Thoracic aorta (tissue), 2 donors: ENCODE measurements around the gene ADCY2. TPM values are rescaled to one million over a fixed set of nuclear protein-coding genes. Genes with fewer than 3 reads are reported as not detected.

ENCODE experiments used
- ATAC-seq: fragments of 150-250 bp; one replicate; pipeline ENCODE4 v1.8.0; 2017; ENCODE audit warnings: low read depth; ENCODE audit not compliant: insufficient number of reproducible peaks, low FRiP score
- DNase-seq: peaks from one replicate; pipeline ENCODE4 v3.0.0-alpha.2; 2020; ENCODE audit warnings: low spot score
- H3K27ac ChIP-seq, 2 donors: fragments of 200-600 bp; sonication (generic); 1 replicate in 1 of 2; 2 replicates in 1 of 2; pipeline ENCODE4 v1.5.1; 2016; ENCODE audit warnings: mild to moderate bottlenecking in 2 of 2, moderate library complexity in 2 of 2
- H3K27me3 ChIP-seq: fragments of 200-600 bp; sonication (generic); replicated peaks from 2 replicates; pipeline ENCODE4 v1.6.0; 2016; ENCODE audit warnings: mild to moderate bottlenecking; ENCODE audit not compliant: insufficient read depth
- H3K36me3 ChIP-seq: fragments of 200-600 bp; sonication (generic); one replicate; pipeline ENCODE4 v1.5.1; 2016
- H3K4me1 ChIP-seq, 2 donors: fragments of 200-600 bp; sonication (generic); 1 replicate in 1 of 2; 2 replicates in 1 of 2; pipeline versions ENCODE4 v1.5.1 to v1.6.0; 2016; ENCODE audit warnings: low read depth in 2 of 2, mild to moderate bottlenecking in 1 of 2; ENCODE audit not compliant: control insufficient read depth in 1 of 2
- H3K4me3 ChIP-seq: fragments of 200-600 bp; sonication (generic); 2 replicates; pipeline ENCODE4 v1.5.1; 2016; ENCODE audit warnings: mild to moderate bottlenecking
- H3K9me3 ChIP-seq: fragments of 200-600 bp; sonication (generic); 2 replicates; pipeline ENCODE4 v1.5.1; 2016
- CTCF ChIP-seq: fragments of 200-600 bp; sonication (generic); IDR thresholded peaks from one replicate; pipeline ENCODE4 v1.5.1; 2019; ENCODE audit warnings: antibody characterized with exemption
- total RNA-seq, 2 donors: library from RNA; depleted of rRNA; stranded (reverse); fragments of >200 nt; gene quantifications; one replicate each; pipeline versions ENCODE4 v1.1.0 to v1.2.3, GENCODE V29; 2016

Gene ADCY2
- total RNA-seq, 2 donors from 2014 or later: 5.0 to 14.8 TPM

GRCh38 chr5:7680260-7680659, 284.3 kb downstream of the ADCY2 start:
- TF ChIP-seq CTCF: no peak
- H3K36me3 ChIP-seq: no peaks in the 10 kb centered on the region
- H3K9me3 ChIP-seq: no peaks in the 10 kb centered on the region
- no peak for DNase-seq
- H3K27me3 ChIP-seq: no peaks in the 10 kb centered on the region
- no peak overlapping the region for H3K4me3 ChIP-seq
- H3K4me1 ChIP-seq: no peaks in the 10 kb centered on the region
- ATAC-seq: no peak
- no peak overlapping the region for H3K27ac ChIP-seq

GRCh38 chr5:7682379-7682778, 286.4 kb downstream of the ADCY2 start:
- Histone ChIP-seq H3K9me3 (no peaks in the 10 kb centered on the region), H3K27ac (no peak overlapping the region), H3K27me3 (no peaks in the 10 kb centered on the region), H3K4me1 (no peaks in the 10 kb centered on the region), H3K4me3 (no peak overlapping the region), H3K36me3 (no peaks in the 10 kb centered on the region)
- DNase-seq (no peak), ATAC-seq (no peak)
- no peak for TF ChIP-seq CTCF

GRCh38 chr5:7683753-7684152, 287.8 kb downstream of the ADCY2 start:
- no peak for ATAC-seq
- H3K4me3 ChIP-seq: no peak overlapping the region
- H3K27ac ChIP-seq: no peak overlapping the region
- H3K36me3 ChIP-seq: no peaks in the 10 kb centered on the region
- no peak for DNase-seq
- H3K27me3 ChIP-seq: no peaks in the 10 kb centered on the region
- H3K9me3 ChIP-seq: no peaks in the 10 kb centered on the region
- no peaks in the 10 kb centered on the region for H3K4me1 ChIP-seq
- TF ChIP-seq CTCF: no peak

GRCh38 chr5:7684826-7685225, 288.9 kb downstream of the ADCY2 start:
- Histone ChIP-seq H3K27me3 (no peaks in the 10 kb centered on the region), H3K4me3 (no peak overlapping the region), H3K9me3 (no peaks in the 10 kb centered on the region), H3K36me3 (no peaks in the 10 kb centered on the region), H3K4me1 (no peaks in the 10 kb centered on the region), H3K27ac (no peak overlapping the region)
- DNase-seq (no peak), ATAC-seq (no peak)
- TF ChIP-seq CTCF: no peak

- no peak overlapping the region for H3K27ac ChIP-seq
- no peak for TF ChIP-seq CTCF
- DNase-seq (no peak), ATAC-seq (no peak)
- no peaks in the 10 kb centered on the region for H3K9me3 ChIP-seq
- H3K4me1 ChIP-seq: no peaks in the 10 kb centered on the region
- H3K27me3 ChIP-seq: no peaks in the 10 kb centered on the region
- H3K36me3 ChIP-seq: no peaks in the 10 kb centered on the region
- no peak overlapping the region for H3K4me3 ChIP-seq
These were observed 290.9 kb downstream of the ADCY2 start for GRCh38 chr5:7686794-7687193.
